HG03354 (cell line): ENCODE results near the gene PTEN.
"Not testable (repeated sequence)": the region's sequence is repeated elsewhere in the genome, so short reads cannot be mapped to it uniquely, and the experiment has no call there.

Source experiments
- ATAC-seq: cut with Tn5 transposase; IDR thresholded peaks from one replicate; pipeline ENCODE4 v1.9.1; 2021; ENCODE audit warnings: mild to moderate bottlenecking; ENCODE audit not compliant: unreplicated experiment, poor library complexity, severe bottlenecking

Gene PTEN

DNA sequence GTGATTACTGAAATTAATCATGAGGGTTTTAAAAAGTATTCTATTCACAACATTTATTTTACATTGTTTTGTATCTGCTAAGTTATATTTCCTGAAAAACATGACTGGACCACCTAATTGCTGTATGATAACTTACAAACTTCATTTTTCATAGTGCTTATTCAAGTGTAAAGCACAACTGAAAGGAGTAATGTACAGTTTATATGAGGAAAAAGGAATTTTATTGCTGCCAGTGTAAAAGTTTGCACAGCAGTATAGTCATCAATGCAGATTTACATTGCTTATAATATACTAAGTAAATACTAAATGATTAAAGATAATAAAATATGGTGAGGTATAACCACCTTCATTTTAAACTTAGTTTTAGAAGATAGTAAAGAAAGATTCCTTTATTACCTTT, 4.0 kb downstream of the PTEN start:
- no peak for ATAC-seq

DNA sequence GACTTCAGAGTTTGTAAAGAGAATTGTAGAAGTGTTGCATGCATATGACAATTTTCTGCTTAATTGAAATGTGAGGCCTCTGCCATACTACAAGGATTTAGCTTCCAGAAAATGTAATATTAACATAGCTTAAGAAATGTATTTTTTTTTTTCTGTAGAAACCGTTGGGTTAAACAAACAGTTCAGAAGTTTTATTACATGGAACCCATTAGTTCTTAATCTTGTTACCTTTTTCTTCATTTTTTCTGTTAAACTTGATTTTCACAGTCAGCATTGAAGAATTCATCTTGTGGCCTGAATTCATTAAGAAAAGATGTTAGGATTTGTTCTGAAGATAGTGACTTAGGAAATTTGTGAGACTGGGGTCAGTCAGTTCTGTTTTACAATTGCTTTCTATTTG, 4.9 kb downstream of the PTEN start:
- ATAC-seq, result no peak

DNA sequence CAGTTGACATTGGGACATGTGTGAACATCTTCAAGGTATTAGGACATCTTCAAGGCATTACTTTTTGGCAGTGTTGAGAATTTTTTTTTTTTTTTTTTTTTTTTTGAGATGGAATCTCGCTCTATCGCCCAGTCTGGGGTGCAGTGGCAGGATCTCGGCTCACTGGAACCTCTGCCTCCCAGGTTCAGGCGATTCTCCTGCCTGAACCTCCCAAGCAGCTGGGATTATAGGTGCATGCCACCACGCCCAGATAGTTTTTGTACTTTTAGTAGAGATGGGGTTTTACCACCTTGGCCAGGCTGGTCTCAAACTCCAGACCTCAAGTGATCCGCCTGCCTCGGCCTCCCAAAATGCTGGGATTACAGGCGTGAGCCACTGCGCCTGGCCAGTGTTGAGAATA, 5.7 kb downstream of the PTEN start:
- not testable (repeated sequence) for ATAC-seq

DNA sequence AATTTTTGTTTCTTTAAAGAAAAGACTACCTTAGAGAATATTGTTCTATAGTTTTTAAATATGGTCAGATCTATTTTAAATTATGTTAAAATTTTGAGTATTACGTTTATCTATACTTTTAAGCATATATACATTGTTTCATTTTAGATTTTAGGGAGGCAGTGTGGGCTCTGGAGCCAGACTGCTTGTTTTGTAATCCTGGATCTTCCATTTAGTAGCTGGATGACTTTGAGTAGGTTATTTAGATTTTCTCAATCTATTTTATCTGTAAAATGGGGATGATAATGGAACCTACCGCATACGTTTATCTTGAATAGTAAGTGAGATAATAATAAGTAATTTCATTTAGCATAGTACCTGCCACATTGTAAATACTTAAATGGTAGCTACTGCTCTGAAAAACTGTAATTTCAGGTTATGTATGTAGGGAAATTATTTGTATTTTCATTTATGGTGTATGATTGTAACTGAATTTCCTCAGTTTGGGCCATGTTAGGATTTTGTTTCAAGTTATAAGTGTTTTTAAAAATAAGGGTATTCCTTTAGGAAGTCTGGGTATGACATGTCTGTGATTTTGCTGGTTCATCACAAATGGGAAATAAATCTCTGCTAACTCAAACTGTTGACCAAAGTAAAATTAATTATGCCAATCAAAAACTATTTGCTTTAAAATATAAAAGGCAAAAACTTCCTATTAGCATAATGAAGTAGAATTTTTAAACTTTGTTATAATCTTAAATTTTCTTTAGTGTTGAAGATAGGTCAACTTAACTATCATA, 6.5 kb downstream of the PTEN start:
- ATAC-seq, result no peak

DNA sequence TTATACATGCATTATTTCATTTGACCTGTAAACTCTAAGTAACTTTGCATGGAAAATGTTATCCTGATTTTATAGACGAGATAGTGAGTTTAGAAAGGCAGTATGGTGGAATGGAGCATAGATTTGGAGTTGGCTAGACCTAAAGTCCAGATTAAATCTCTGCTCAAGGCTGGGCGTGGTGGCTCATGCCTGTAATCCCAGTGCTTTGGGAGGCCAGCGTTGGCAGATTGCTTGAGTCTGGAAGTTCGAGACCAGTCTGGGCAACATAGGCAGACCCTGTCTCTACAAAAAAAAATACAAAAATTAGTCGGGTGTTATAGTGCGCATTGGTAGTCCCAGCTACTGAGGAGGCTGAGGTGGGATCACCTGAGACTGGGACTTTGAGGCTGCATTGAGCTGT, 9.4 kb downstream of the PTEN start:
- no peak for ATAC-seq

DNA sequence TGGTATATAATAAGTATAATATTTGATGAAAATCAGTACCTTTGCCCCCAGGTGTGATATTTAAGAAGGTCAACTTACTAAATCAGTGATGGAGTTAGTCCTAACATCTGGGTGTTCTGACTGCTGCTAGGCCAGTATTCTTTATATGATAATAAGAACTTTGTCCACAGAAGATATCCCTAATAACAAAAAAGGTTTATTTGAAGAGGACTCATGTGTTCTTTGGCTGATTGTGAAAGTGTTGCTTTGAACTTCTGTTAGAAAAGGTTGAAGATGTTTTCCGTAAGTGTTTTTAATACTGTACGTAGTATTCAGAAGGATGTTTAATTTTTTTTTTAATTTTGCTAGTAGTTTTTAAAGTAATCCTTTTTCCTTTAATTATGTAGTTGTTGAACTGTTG, 10.2 kb downstream of the PTEN start:
- ATAC-seq, result no peak

DNA sequence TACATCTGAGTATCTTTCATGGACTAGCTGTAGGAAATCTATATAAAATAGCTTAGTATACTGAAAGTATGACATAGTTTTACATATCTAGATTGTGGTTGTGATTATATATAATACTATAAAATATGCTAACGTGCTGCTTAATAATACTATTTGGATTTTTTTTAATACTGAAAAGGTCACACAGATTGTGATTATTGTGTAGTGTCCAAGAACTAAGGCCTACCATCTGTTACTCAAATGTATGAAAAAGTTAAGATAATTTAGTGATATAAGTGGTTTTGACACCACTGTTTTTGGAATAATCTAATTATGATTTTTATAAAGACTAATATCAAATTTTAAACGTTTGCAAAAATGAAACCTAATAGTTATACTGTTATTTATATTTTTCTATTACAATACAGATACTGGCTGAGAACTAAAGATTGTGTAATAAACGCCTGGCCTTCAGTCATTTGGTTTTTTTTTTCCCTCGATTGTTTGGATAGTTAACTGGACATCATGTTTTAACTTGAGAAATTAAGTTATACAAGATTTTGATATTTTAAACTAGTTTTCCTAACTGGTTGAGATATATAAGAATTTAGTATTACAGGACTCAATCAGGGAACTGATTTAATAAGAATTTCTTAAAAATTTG, 12.6 kb downstream of the PTEN start:
- no peak for ATAC-seq

DNA sequence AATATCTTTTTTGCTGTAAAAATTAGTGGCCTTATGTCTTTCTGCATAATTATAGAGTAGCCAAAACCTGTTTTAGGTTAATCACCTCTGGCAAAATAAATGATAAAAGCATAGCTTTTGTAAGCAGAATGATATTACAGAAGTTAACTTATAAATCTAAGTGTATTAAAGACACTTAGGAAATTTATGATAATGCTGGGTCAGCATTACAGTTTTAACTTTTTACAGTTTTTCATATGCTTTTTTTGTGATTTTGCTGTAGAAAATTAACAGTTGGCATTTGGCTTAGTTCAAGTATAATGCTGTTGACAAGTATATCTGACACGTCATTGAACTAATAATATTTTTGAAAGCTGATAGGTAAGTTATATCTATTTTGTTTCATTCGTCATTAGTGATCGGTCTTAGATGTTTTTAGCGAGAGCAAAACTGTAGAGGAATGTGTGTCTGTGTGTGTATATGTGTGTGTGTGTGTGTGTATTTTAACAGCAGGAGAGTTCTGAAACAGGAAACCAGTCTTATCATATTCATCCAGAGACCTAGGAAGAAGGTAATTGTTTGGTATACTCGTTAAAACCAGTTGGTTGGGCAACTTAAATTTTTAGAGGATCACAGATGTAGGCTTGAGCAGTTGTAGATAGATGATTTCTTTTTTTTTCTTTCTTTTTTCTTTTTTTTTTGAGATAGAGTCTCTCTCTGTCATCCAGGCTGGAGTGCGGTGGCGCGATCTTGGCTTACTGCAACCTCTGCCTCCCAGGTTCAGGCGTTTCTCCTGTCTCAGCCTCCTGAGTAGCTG, 15.4 kb downstream of the PTEN start:
- ATAC-seq, result no peak

DNA sequence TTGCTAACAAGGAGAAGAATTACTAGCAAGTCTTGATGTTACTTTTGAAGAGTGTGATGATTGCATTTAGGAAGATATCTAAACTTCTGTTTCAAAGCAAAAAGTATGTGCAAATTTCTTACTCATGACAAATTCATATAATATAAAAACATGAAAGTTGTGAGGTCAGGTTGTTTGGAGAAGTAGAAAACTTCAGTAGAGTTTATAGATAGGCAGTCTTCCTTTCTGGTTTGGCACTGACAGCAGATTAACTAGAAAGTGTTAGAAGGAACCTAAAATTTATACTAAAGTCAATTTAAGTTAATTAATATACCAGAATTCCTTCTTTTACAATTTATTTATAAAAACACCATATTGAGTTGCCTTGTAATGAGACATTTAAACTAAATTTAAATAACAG, 16.9 kb downstream of the PTEN start:
- ATAC-seq, result no peak

DNA sequence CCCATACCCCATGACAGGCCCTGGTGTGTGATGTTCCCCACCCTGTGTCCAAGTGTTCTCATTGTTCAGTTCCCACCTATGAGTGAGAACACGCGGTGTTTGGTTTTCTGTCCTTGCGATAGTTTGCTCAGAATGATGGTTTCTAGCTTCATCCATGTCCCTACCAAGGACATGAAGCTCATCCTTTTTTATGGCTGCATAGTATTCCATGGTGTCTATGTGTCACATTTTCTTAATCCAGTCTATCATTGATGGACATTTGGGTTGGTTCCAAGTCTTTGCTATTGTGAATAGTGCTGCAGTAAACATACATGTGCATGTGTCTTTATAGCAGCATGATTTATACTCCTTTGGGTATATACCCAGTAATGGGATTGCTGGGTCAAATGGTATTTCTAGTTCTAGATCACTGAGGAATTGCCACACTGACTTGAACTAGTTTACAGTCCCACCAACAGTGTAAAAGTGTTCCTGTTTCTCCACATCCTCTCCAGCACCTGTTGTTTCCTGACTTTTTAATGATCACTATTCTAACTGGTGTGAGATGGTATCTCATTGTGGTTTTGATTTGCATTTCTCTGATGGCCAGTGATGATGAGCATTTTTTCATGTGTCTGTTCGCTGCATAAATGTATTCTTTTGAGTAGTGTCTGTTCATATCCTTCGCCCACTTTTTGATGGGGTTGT, 18.1 kb downstream of the PTEN start:
- not testable (repeated sequence) for ATAC-seq

DNA sequence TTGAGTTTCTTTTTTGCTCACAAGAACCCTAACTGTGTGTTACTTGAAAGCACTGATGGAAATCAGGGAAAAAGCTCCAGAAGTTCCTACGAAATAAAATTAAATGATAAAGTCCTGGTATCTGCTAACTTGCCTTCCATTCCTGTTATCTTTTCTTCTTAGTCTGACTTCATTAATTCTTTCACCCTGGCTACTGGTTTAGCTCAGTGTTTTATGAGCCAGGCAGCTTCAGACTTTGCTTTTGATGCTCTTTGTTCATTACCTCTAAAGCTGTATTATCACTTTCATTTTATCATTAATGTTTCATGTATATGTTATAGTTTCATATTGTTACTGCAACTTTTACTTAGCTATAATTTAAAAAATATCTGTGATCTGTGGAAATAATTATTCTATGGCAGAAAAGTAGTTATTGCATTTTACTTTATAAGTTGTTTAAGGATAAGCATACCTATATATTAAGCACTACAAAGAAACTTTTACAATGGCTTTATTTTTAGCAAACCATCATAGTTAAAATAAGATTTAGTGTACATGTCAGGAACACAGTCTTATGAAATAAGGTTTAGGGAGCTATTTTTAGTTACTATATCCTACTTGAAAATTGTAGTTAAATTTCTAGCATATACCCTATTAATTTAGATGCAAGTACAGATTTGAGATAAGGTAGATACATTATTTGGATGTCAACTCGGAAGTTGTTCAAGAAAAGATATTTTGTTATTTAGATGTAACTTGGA, 19.3 kb downstream of the PTEN start:
- ATAC-seq, result no peak

DNA sequence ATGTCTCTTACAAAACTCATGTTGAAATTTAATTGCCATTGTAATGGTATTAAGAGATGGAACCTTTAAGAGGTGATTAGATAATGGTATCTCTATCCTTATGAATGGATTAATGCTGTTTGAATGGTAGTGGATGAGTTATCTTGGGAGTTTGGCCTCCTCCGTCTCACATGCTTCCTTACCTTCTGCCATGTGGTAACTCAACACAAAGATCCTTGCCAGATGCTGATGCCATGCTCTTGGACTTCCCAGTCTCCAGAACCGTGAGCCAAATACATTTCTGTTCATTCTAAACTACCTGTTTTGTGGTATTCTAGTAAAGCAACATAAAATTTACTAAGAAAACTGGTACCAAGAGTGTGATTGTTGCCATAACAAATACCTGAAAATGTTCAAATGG, 23.2 kb downstream of the PTEN start:
- ATAC-seq, result no peak

DNA sequence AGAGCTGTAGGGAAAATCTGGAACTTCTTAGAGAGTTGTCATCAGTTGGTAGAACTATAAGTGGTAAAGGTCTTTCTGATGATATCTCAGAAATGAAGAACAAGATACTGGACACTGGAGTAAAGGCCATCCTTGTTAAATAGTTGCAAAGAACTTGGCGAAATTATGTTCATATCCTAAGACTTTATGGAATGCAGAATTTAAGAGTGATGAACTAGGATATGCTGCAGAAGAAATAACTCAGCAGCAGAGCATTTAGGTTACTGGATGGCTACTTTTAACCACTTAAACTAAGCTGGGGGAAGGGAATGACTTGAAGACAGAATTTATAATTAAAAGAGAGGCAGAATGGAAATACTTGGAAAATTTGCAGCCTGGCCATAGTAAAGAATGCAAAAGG, 23.7 kb downstream of the PTEN start:
- ATAC-seq, result no peak

DNA sequence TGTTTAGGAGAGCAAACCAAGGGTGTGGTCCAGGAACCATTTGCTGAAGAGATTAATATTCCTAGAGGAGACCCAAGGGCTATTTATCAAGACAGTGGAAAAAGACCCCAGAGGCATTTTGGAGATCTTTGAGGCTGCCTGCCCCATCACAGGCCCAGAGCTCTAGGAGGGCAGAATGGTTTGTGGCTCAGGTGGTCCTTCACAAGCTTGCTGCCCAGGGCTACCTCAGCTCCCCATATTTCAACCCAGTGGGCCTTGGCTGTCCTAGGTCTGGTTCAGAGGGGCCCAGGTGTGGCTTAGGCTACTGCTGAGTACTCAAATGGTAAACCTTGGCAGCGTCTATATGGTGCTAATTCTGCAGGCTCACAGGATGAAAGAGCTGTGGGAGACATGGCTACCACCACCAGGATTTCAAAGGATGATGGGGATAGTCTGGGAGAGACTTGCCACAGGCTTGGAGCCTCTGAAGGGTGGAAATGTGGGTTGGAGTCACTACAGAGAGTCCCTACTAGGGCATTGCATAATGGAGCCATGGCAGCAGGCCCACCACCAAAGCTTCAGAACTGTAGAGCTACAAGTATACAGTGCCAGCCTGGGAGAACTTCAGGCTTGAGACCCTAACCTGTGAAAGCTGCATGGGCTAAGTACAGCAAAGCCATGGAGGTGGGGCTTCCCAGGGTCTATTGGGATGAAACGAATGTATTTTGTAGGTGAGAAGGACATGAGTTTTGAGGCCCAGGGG, 24.3 kb downstream of the PTEN start:
- no peak for ATAC-seq

DNA sequence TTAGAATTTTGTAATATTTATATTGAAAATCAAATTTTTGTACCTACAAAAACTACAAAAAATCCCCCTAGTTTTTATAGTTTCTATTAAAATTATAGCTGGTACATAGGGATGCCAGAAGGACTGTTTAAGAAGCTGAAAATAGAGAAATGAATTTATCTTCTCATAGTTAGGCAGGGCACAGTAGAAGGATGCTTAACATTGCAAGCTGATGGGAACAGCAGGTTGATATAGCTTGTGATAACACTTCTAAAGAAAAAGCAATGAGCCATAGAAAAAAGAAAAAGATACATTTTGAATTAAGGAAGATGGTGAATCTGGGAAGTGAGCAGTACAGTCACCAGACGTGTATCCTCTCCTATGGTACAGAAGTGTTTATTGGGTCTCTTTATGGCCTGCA, 32.0 kb downstream of the PTEN start:
- ATAC-seq, result no peak

DNA sequence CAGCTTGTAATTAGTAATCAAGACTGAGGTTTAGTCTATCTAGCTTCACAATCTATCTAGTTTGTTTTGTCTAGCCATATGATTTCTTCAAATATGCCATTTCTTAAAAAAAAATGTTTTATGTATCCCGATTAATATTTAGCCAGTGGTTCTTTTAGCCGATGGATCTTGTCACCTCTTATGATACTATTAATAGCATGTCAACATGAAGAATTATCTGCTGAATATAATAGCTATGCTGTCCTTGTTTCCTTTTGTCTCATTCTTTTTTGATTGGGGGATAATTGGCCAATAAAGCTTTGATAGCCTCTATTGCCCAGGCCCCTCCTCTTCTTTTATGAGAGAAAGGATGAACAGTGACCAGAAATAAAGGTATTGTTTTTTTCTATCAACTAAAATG, 32.8 kb downstream of the PTEN start:
- ATAC-seq, result no peak

DNA sequence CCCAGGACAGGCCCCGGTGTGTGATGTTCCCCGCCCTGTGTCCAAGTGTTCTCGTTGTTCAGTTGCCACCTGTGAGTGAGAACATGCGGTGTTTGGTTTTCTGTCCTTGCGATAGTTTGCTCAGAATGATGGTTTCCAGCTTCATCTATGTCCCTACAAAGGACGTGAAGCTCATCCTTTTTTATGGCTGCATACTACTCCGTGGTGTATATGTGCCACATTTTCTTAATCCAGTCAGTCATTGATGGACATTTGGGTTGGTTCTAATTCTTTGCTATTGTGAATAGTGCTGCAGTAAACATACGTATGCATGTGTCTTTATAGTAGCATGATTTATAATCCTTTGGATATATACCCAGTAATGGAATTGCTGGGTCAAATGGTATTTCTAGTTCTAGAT, 34.5 kb downstream of the PTEN start:
- ATAC-seq, result not testable (repeated sequence)

DNA sequence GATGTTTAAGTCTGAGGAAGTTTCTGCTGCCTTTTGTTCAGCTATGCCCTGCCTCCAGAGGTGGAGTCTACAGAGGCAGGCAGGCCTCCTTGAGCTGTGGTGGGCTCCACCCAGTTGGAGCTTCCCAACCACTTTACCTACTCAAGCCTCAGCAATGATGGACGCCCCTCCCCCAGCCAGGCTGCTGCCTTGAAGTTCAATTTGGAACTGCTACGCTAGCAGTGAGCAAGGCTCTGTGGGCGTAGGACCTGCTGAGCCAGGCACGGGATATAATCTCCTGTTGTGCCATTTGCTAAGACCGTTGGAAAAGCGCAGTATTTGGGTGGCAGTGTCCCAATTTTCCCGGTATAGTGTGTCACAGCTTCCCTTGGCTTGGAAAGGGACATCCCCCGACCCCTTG, 40.0 kb downstream of the PTEN start:
- ATAC-seq, result not testable (repeated sequence)
